Measurements from ENCODE around the gene STXBP6.

GRCh38 chr14:25050269-25051150 is 563 bp upstream of the STXBP6 start:
- no peak for TF ChIP-seq REST (IDR thresholded peaks at IDR 0.05; ENCODE audit: insufficient replicate concordance, low read depth)
- TF ChIP-seq CTCF (IDR thresholded peaks at IDR 0.05; ENCODE audit: insufficient read depth, low read length), result no peak
- TF ChIP-seq POLR2AphosphoS5 (IDR thresholded peaks at IDR 0.05; ENCODE audit: low read depth), result no peak
- TF ChIP-seq GABPA (IDR thresholded peaks at IDR 0.05; ENCODE audit: low read depth), result no peak
- no peak for TF ChIP-seq SPI1 (IDR thresholded peaks at IDR 0.05; ENCODE audit: borderline replicate concordance, low read depth)
